Calu3 (cell line): Measurements from ENCODE around the gene BFSP2. TPM values are rescaled to one million over a fixed set of nuclear protein-coding genes. Genes with fewer than 3 reads are reported as not detected.
A peak's percentile ranks its signal among the peaks of the same experiment; 100 is the strongest.

ENCODE experiments used
- BruUV-seq: library from RNA; stranded (reverse); fragments of 400-500 nt; replicated peaks from 2 replicates; lab custom pipeline; 2021; lab: Mats Ljungman, UMichigan
- CTCF ChIA-PET: fragments of 300-600 bp; sonication (Branson Sonifier 250); formaldehyde crosslinking; loops from one replicate; lab custom pipeline; 2022; ENCODE audit warnings: antibody characterized with exemption; lab: Charles Lee
- DNase-seq: peaks from one replicate; pipeline ENCODE4 v3.0.0; 2022
- H3K27ac Mint-ChIP-seq: one replicate; pipeline ENCODE4 v1.8.0; 2022; ENCODE audit warnings: mixed read lengths; ENCODE audit not compliant: unreplicated experiment
- H3K27me3 Mint-ChIP-seq: one replicate; pipeline ENCODE4 v1.8.0; 2022; ENCODE audit warnings: mixed read lengths; ENCODE audit not compliant: unreplicated experiment
- H3K36me3 Mint-ChIP-seq: one replicate; pipeline ENCODE4 v1.8.0; 2022; ENCODE audit warnings: mild to moderate bottlenecking, moderate library complexity, mixed read lengths; ENCODE audit not compliant: insufficient read depth, unreplicated experiment
- H3K4me1 Mint-ChIP-seq: one replicate; pipeline ENCODE4 v1.8.0; 2022; ENCODE audit warnings: mild to moderate bottlenecking, low read depth, mixed read lengths; ENCODE audit not compliant: unreplicated experiment
- H3K4me3 Mint-ChIP-seq: one replicate; pipeline ENCODE4 v1.8.0; 2022; ENCODE audit warnings: mild to moderate bottlenecking, low read depth, moderate library complexity, mixed read lengths; ENCODE audit not compliant: unreplicated experiment
- H3K9me3 Mint-ChIP-seq: one replicate; pipeline ENCODE4 v1.8.0; 2022; ENCODE audit warnings: low read depth, mixed read lengths; ENCODE audit not compliant: unreplicated experiment
- CTCF ChIP-seq: fragments of 200-600 bp; IDR thresholded peaks from one replicate; pipeline ENCODE4 v1.8.0; 2022; ENCODE audit warnings: antibody characterized with exemption; ENCODE audit not compliant: unreplicated experiment
- intact Hi-C: fragments of 100-400 bp; cut with micrococcal nuclease; formaldehyde crosslinking; loops from one replicate; pipeline ENCODE4 v1.10.0; 2022; ENCODE audit not compliant: unreplicated experiment
- total RNA-seq: library from RNA; stranded (reverse); gene quantifications from 2 replicates; pipeline ENCODE4 v1.2.3, GENCODE V29; 2022

BFSP2 gene
- total RNA-seq, 1 experiment from 2014 or later, result not detected

DNA sequence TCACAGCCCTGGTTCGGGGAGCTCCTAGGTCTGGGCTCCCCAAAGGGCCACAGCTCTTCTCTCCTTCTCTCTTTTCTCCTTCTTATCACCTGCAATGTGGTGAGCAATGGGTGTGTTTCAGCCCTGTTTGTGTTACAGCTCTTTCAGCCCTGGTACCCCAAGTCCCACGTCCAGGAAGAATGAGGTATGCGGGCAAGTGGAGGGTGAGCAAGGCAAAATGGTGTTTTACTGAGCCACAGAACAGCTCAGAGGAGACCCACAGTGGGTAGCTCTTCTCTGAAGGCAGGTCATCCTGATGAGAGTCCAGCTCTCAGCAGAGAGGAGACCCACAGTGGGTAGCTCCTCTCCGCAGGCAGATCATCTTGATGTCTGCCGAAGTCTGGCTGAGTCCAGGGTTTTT lies 86.8 kb downstream of the BFSP2 start:
- no peak for TF ChIP-seq CTCF
- H3K4me1 Mint-ChIP-seq, result peaks cover 19% of the 10 kb centered on the region
- no TSS peak for BruUV-seq
- intact Hi-C loops, result no loop called here
- no peaks in the 10 kb centered on the region for H3K27me3 Mint-ChIP-seq
- peaks cover 7% of the 10 kb centered on the region for H3K9me3 Mint-ChIP-seq
- no peak overlapping the region for H3K27ac Mint-ChIP-seq
- H3K36me3 Mint-ChIP-seq, result no peaks in the 10 kb centered on the region
- H3K4me3 Mint-ChIP-seq, result no peak overlapping the region
- CTCF ChIA-PET, result interaction anchor here (1.5 to 1.6 kb wide), 2 partner anchors 19 to 83 kb away, joined by 3 to 5 read pairs; no protein-coding TSS in a partner anchor
- no peak for DNase-seq

- no TSS peak for BruUV-seq
- CTCF ChIA-PET, result interaction anchor here (1.5 to 1.6 kb wide), 2 partner anchors 19 to 82 kb away, joined by 3 to 5 read pairs; no protein-coding TSS in a partner anchor
Observed at GRCh38 chr3:133487204-133487603, 87.3 kb downstream of the BFSP2 start.

DNA sequence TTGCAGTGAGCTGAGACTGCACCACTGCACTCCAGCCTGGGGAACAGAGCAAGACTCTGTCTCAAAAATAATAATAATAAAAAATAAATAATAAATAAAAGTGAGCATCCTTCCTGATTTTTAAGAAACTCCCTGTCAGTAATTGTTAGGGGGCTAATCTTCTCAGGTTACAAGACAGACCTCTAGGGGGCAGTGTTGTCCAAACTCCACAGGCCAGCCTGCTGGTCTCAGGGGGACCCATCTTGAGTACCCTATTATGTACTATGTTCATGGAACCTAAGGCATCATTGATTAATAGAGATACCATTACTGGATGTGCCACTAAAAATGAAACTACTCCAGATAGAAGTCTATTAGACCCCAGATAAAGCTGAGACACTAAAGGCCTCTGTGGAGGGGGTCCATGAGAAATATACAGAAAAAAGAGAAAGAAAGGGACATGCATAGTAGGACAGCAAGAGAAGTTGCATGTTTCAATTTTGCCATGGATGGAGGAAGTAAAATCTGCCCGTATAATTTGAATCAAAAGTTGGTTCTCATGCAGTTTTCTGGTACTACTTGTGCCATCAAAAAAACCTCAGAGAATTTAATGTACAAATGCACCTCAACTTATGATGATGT lies 88.2 kb downstream of the BFSP2 start:
- no peak overlapping the region for H3K27ac Mint-ChIP-seq
- DNase-seq, result peak; percentile 62
- H3K9me3 Mint-ChIP-seq, result peaks cover 7% of the 10 kb centered on the region
- no peaks in the 10 kb centered on the region for H3K27me3 Mint-ChIP-seq
- TF ChIP-seq CTCF, result peak; percentile 61
- H3K36me3 Mint-ChIP-seq, result no peaks in the 10 kb centered on the region
- H3K4me3 Mint-ChIP-seq, result no peak overlapping the region
- intact Hi-C loops, result loop anchor here (2.0 kb wide), 1 partner anchor 33 kb away; no protein-coding TSS in a partner anchor
- CTCF ChIA-PET, result interaction anchor here (0.7 to 2.5 kb wide), 11 partner anchors 8 to 91 kb away, joined by 3 to 14 read pairs (median 4); no protein-coding TSS in a partner anchor
- H3K4me1 Mint-ChIP-seq, result peaks cover 19% of the 10 kb centered on the region
- no TSS peak for BruUV-seq

More at GRCh38 chr3:133487204-133487603, 87.3 kb downstream of the BFSP2 start:
- Mint-ChIP-seq H3K27me3 (no peaks in the 10 kb centered on the region), H3K9me3 (peaks cover 7% of the 10 kb centered on the region), H3K36me3 (no peaks in the 10 kb centered on the region), H3K4me1 (peaks cover 19% of the 10 kb centered on the region), H3K27ac (no peak overlapping the region), H3K4me3 (no peak overlapping the region)
- TF ChIP-seq CTCF, result no peak
- no peak for DNase-seq
- intact Hi-C loops, result no loop called here

GRCh38 chr3:133488785-133489367 lies 89.0 kb downstream of the BFSP2 start:
- DNase-seq, result peak; percentile 33
- intact Hi-C loops, result loop anchor here (2.0 kb wide), 1 partner anchor 32 kb away; no protein-coding TSS in a partner anchor
- H3K9me3 Mint-ChIP-seq, result peaks cover 7% of the 10 kb centered on the region
- H3K36me3 Mint-ChIP-seq, result no peaks in the 10 kb centered on the region
- no peak overlapping the region for H3K4me3 Mint-ChIP-seq
- H3K4me1 Mint-ChIP-seq, result peaks cover 19% of the 10 kb centered on the region
- TF ChIP-seq CTCF, result no peak
- no TSS peak for BruUV-seq
- no peak overlapping the region for H3K27ac Mint-ChIP-seq
- H3K27me3 Mint-ChIP-seq, result no peaks in the 10 kb centered on the region
- CTCF ChIA-PET, result interaction anchor here (0.7 to 2.5 kb wide), 10 partner anchors 9 to 90 kb away, joined by 3 to 14 read pairs (median 4); no protein-coding TSS in a partner anchor
